ENCODE results near the gene LRMDA.

DNA sequence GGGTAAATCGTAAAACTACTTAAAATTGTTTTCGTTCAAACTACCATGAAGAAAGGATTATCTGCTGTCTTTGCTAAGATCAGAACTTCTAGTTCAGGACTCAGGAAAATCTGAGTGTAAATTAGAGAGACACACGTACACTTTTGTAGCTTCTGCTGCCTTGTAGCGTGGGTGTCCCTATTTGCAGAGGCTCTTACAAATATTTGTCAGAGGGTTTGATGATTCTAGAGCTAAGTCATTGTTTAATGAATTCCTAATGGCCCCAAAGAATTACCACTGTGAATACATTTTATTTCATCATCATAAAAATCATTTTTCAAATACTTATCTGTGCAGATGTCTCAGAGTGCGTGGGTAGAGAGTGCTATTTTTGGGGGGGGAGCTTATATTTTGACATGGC is 314.9 kb downstream of the LRMDA start:
- TF ChIP-seq POLR2A (IDR thresholded peaks at IDR 0.05) (no peak), POLR2AphosphoS5 (IDR thresholded peaks at IDR 0.05) (no peak)
- TF ChIP-seq, protein P1, sequence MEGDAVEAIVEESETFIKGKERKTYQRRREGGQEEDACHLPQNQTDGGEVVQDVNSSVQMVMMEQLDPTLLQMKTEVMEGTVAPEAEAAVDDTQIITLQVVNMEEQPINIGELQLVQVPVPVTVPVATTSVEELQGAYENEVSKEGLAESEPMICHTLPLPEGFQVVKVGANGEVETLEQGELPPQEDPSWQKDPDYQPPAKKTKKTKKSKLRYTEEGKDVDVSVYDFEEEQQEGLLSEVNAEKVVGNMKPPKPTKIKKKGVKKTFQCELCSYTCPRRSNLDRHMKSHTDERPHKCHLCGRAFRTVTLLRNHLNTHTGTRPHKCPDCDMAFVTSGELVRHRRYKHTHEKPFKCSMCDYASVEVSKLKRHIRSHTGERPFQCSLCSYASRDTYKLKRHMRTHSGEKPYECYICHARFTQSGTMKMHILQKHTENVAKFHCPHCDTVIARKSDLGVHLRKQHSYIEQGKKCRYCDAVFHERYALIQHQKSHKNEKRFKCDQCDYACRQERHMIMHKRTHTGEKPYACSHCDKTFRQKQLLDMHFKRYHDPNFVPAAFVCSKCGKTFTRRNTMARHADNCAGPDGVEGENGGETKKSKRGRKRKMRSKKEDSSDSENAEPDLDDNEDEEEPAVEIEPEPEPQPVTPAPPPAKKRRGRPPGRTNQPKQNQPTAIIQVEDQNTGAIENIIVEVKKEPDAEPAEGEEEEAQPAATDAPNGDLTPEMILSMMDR (IDR thresholded peaks at IDR 0.05): no peak

Measured in sigmoid colon (tissue), 4 donors.